Endometrial microvascular endothelial cells (primary cell): ENCODE measurements around the gene PHF21B. TPM values are rescaled to one million over a fixed set of nuclear protein-coding genes. Genes with fewer than 3 reads are reported as not detected.

Experiments used
- in situ Hi-C: cut with HindIII; loops from 2 replicates; pipeline ENCODE4 v1.10.0; 2017; ENCODE audit warnings: low sequenced_read_pairs, low pct_unique_long_range_greater_than_20kb; ENCODE audit errors: inconsistent ontology term
- total RNA-seq: library from RNA; depleted of rRNA; stranded (reverse); fragments of >200 nt; gene quantifications from one replicate; pipeline ENCODE4 v1.2.3, GENCODE V29; 2015; ENCODE audit errors: inconsistent ontology term

Gene PHF21B
- total RNA-seq, 1 donor from 2014 or later, result not detected

GRCh38 chr22:44943701-44944324, 66.0 kb downstream of the PHF21B start:
- in situ Hi-C loops, result no loop called here

- in situ Hi-C loops, result no loop called here
Measured at GRCh38 chr22:44942979-44943700, 66.7 kb downstream of the PHF21B start.

GRCh38 chr22:44942056-44942455, 67.7 kb downstream of the PHF21B start:
- in situ Hi-C loops, result no loop called here

GRCh38 chr22:44941207-44941606, 68.6 kb downstream of the PHF21B start:
- in situ Hi-C loops, result no loop called here

GRCh38 chr22:44940130-44940529, 69.7 kb downstream of the PHF21B start:
- in situ Hi-C loops, result no loop called here

- in situ Hi-C loops, result no loop called here
Measured at GRCh38 chr22:44939451-44939850, 70.4 kb downstream of the PHF21B start.

GRCh38 chr22:44938886-44939285, 70.9 kb downstream of the PHF21B start:
- in situ Hi-C loops, result no loop called here

- in situ Hi-C loops, result no loop called here
Measured at GRCh38 chr22:44937216-44937615, 72.6 kb downstream of the PHF21B start.

- in situ Hi-C loops, result no loop called here
Measured at GRCh38 chr22:44936201-44936600, 73.6 kb downstream of the PHF21B start.

GRCh38 chr22:44935724-44936123, 74.1 kb downstream of the PHF21B start:
- in situ Hi-C loops, result no loop called here

- in situ Hi-C loops, result no loop called here
Measured at GRCh38 chr22:44934454-44934735, 75.4 kb downstream of the PHF21B start.

- in situ Hi-C loops, result no loop called here
Measured at GRCh38 chr22:44933666-44934453, 75.9 kb downstream of the PHF21B start.

GRCh38 chr22:44932493-44932892, 77.3 kb downstream of the PHF21B start:
- in situ Hi-C loops, result no loop called here

- in situ Hi-C loops, result no loop called here
Measured at GRCh38 chr22:44931766-44932165, 78.0 kb downstream of the PHF21B start.

- in situ Hi-C loops, result no loop called here
Measured at GRCh38 chr22:44931077-44931540, 78.7 kb downstream of the PHF21B start.

GRCh38 chr22:44930711-44931035, 79.1 kb downstream of the PHF21B start:
- in situ Hi-C loops, result no loop called here

GRCh38 chr22:44930016-44930710, 79.6 kb downstream of the PHF21B start:
- in situ Hi-C loops, result no loop called here

GRCh38 chr22:44929359-44930015, 80.3 kb downstream of the PHF21B start:
- in situ Hi-C loops, result no loop called here

GRCh38 chr22:44928711-44929358, 81.0 kb downstream of the PHF21B start:
- in situ Hi-C loops, result no loop called here
